22Rv1 (cell line): Measurements from ENCODE around the gene MVK.

ENCODE experiments used
- ZFX ChIP-seq: fragments of 450-650 bp; IDR thresholded peaks from 2 replicates; pipeline ENCODE4 v1.6.1; 2017; ENCODE audit warnings: antibody characterized with exemption, borderline replicate concordance
- TF ChIP-seq, protein P1 (sequence below): fragments of 450-650 bp; IDR thresholded peaks from 2 replicates; pipeline ENCODE4 v1.5.1; 2017; ENCODE audit warnings: mild to moderate bottlenecking

DNA sequence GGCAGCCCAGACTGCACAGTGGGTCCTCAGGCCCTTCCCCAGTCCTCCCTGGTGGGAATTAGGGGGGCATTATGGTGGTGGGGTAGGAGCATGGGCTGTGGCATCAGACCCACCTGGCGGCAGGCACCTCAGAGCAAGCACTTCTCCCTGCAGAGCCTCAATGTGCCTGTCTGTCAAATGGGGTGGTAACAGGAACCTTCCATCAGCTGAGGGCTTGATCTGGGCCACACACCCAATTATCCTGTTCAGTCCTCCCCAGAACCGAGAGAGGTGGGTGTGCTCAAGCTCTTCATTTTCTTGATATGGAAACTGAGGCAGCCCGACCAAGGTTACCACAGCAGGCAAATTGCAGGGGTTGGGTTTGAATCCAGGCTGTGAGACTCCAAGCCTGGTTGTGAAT lies 38.4 kb downstream of the MVK start:
- TF ChIP-seq, protein P1, sequence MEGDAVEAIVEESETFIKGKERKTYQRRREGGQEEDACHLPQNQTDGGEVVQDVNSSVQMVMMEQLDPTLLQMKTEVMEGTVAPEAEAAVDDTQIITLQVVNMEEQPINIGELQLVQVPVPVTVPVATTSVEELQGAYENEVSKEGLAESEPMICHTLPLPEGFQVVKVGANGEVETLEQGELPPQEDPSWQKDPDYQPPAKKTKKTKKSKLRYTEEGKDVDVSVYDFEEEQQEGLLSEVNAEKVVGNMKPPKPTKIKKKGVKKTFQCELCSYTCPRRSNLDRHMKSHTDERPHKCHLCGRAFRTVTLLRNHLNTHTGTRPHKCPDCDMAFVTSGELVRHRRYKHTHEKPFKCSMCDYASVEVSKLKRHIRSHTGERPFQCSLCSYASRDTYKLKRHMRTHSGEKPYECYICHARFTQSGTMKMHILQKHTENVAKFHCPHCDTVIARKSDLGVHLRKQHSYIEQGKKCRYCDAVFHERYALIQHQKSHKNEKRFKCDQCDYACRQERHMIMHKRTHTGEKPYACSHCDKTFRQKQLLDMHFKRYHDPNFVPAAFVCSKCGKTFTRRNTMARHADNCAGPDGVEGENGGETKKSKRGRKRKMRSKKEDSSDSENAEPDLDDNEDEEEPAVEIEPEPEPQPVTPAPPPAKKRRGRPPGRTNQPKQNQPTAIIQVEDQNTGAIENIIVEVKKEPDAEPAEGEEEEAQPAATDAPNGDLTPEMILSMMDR: no peak
- no peak for TF ChIP-seq ZFX
